ENCODE data around the gene TFEC. TPM values are rescaled to one million over a fixed set of nuclear protein-coding genes. Genes with fewer than 3 reads are reported as not detected.

The TFEC gene
- total RNA-seq: 4.7 TPM

DNA sequence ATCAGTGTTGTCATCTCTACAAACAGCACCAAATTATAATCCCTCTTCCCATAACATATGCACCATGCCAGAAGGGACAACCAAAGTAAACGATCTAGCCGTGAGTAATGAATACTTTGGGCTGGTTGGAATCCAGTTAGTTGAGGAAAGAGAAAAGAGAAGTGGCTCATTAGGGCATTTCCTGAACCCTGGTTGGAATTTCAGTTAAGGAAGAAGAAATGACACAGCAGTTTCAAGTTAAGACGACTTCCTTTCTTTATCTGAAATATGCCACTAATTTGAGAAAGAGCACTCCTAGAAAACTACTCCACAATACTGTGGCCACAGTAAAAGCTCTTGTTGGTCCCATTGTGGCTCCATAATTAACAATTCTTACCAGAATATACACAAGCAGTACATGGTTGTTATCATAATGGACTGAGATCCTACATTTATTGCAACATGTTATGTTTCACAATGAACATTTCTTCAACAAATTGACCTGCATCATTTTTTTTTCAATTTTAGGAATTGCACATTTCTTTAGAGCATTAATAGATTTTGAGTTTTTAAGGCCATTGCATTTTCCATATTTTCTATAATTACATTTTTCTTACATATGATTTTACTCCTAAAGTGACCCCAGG is at the start of gene TFEC:
Gene TFEC, minus strand, starts transcription at position 113 of the 626 bp plus-strand sequence. CDS start 46,322 bp downstream, outside the sequence.
- no peaks in the 10 kb centered on the region for H3K9me3 ChIP-seq
- H3K36me3 ChIP-seq: no peaks in the 10 kb centered on the region
- intact Hi-C loops (cut with DNase I): no loop called here
- H3K4me1 ChIP-seq: no peaks in the 10 kb centered on the region
- H3K27ac ChIP-seq: no peak within 1 kb of the TSS
- TF ChIP-seq CTCF (IDR thresholded peaks at IDR 0.05): no peak
- no peak for TF ChIP-seq POLR2AphosphoS5 (IDR thresholded peaks at IDR 0.05; ENCODE audit: insufficient read depth in 1 of 2, low read depth in 1 of 2)
- TF ChIP-seq POLR2A (IDR thresholded peaks at IDR 0.05): no peak
- no peak within 1 kb of the TSS for H3K4me3 ChIP-seq
- H3K27me3 ChIP-seq: no peaks in the 10 kb centered on the region
- DNase-seq (ENCODE audit: extremely low spot score in 2 of 2): no peak

DNA sequence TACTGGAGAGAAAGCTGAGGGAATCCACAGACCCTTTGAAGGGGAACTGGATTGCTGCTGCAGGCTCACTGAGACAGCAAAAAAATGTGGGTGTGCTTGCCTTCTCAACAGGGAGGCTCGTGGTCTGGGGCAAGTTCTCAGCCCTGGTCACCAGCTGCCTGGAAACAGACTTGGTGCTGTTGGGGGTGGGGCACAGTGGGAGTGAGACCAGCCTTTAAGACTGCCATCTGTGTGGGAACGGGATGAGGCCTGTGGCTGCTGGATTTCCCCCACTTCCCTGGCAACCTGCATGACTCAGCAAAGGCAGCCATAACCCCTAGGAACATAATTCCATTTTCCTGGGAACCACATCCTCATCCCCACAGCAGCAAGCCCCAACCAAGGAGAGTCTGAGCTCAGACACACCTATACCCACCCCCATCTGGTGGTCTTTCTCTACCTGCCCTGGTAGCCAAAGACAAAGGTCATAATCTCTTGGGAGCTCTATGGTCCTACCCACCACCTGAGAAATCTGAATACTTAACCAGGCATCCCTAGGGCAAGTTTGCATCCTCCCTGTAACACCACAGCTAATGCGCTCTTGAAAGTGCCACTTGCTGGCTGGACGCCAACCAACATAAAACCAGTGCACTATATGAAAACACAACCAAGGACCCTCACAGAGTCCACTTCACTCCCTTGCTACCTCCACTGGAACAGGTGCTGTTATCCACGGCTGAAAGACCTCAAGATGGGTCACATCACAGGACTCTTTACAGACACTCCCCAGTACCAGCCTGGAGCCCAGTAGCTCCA is 45.0 kb upstream of the TFEC start:
- no peak for TF ChIP-seq POLR2AphosphoS5 (IDR thresholded peaks at IDR 0.05; ENCODE audit: insufficient read depth in 1 of 2, low read depth in 1 of 2)
- TF ChIP-seq POLR2A (IDR thresholded peaks at IDR 0.05): no peak
- TF ChIP-seq CTCF (IDR thresholded peaks at IDR 0.05): no peak
- H3K27me3 ChIP-seq: no peaks in the 10 kb centered on the region
- intact Hi-C loops (cut with DNase I): no loop called here
- H3K27ac ChIP-seq: no peak overlapping the region
- H3K4me1 ChIP-seq: no peaks in the 10 kb centered on the region
- H3K9me3 ChIP-seq: no peaks in the 10 kb centered on the region
- H3K36me3 ChIP-seq: no peaks in the 10 kb centered on the region
- H3K4me3 ChIP-seq: no peak overlapping the region
- no peak for DNase-seq (ENCODE audit: extremely low spot score in 2 of 2)

GRCh38 chr7:116071629-116072028 is 41.1 kb upstream of the TFEC start:
- Histone ChIP-seq H3K36me3 (no peaks in the 10 kb centered on the region), H3K4me3 (no peak overlapping the region), H3K27ac (no peak overlapping the region), H3K9me3 (no peaks in the 10 kb centered on the region), H3K27me3 (no peaks in the 10 kb centered on the region), H3K4me1 (no peaks in the 10 kb centered on the region)
- DNase-seq (ENCODE audit: extremely low spot score in 2 of 2): no peak
- TF ChIP-seq POLR2AphosphoS5 (IDR thresholded peaks at IDR 0.05; ENCODE audit: insufficient read depth in 1 of 2, low read depth in 1 of 2) (no peak), POLR2A (IDR thresholded peaks at IDR 0.05) (no peak), CTCF (IDR thresholded peaks at IDR 0.05) (no peak)
- intact Hi-C loops (cut with DNase I): no loop called here

DNA sequence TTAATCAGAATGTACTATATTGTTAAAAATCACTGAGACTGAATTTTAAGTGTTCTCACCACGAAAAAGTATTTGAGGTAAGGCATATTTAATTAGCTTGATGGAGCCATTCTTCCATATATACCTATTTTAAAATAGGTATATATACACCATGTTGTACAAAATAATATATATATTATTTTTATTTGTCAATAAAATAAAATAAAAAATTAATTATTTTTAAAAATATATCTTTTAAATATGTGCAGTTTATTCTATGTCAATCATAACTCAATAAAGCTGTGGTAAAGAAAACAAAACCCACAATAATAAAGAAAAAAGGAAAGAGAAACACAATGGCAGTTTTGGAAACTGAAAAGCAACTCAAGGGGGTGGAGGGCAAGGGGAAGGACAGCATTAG is 33.6 kb upstream of the TFEC start:
- no peaks in the 10 kb centered on the region for H3K36me3 ChIP-seq
- TF ChIP-seq CTCF (IDR thresholded peaks at IDR 0.05) (no peak), POLR2A (IDR thresholded peaks at IDR 0.05) (no peak), POLR2AphosphoS5 (IDR thresholded peaks at IDR 0.05; ENCODE audit: insufficient read depth in 1 of 2, low read depth in 1 of 2) (no peak)
- no peak overlapping the region for H3K27ac ChIP-seq
- intact Hi-C loops (cut with DNase I): no loop called here
- no peaks in the 10 kb centered on the region for H3K4me1 ChIP-seq
- no peak for DNase-seq (ENCODE audit: extremely low spot score in 2 of 2)
- H3K9me3 ChIP-seq: no peaks in the 10 kb centered on the region
- H3K4me3 ChIP-seq: no peak overlapping the region
- H3K27me3 ChIP-seq: no peaks in the 10 kb centered on the region

- Histone ChIP-seq H3K4me1 (no peaks in the 10 kb centered on the region), H3K27me3 (no peaks in the 10 kb centered on the region), H3K9me3 (no peaks in the 10 kb centered on the region), H3K27ac (no peak overlapping the region), H3K4me3 (no peak overlapping the region), H3K36me3 (no peaks in the 10 kb centered on the region)
- intact Hi-C loops (cut with DNase I): no loop called here
- no peak for DNase-seq (ENCODE audit: extremely low spot score in 2 of 2)
- TF ChIP-seq POLR2A (IDR thresholded peaks at IDR 0.05): no peak
- no peak for TF ChIP-seq POLR2AphosphoS5 (IDR thresholded peaks at IDR 0.05; ENCODE audit: insufficient read depth in 1 of 2, low read depth in 1 of 2)
These were observed 32.1 kb upstream of the TFEC start for GRCh38 chr7:116062666-116063065.

Data from vagina (tissue), 2 donors.